ENCODE results near the gene PRORP. TPM values are rescaled to one million over a fixed set of nuclear protein-coding genes. Genes with fewer than 3 reads are reported as not detected.

The PRORP gene
- total RNA-seq, 6 experiments from 2014 or later, result 15.2 to 22.2 (median 19.7) TPM

- WGBS (ENCODE audit: insufficient coverage, low coverage, low lambda C conversion rate, missing lambda C conversion rate), result 100% methylated on average over 1 of the region's 1 CpG
- Histone ChIP-seq H3K9me3 (no peaks in the 10 kb centered on the region), H3K27ac (no peak overlapping the region), H3K4me3 (no peak overlapping the region), H3K27me3 (no peaks in the 10 kb centered on the region), H3K36me3 (no peaks in the 10 kb centered on the region), H3K4me1 (peaks cover 0 to 12% (median 0%) of the 10 kb centered on the region in 4 donors)
- DNase-seq (no peak), ATAC-seq (no peak)
- intact Hi-C loops (cut with DNase I), result no loop called here
- TF ChIP-seq POLR2A (IDR thresholded peaks at IDR 0.05), result no peak
- TF ChIP-seq CTCF (IDR thresholded peaks at IDR 0.05), result no peak
Observed at GRCh38 chr14:35163384-35163783, 41.0 kb downstream of the PRORP start.

GRCh38 chr14:35164849-35165248 is 42.5 kb downstream of the PRORP start:
- WGBS (ENCODE audit: insufficient coverage, low coverage, low lambda C conversion rate, missing lambda C conversion rate), result 79% methylated on average over 5 of the region's 5 CpGs
- TF ChIP-seq POLR2A (IDR thresholded peaks at IDR 0.05) (no peak), CTCF (IDR thresholded peaks at IDR 0.05) (no peak)
- H3K27ac ChIP-seq, result no peak overlapping the region
- no peaks in the 10 kb centered on the region for H3K36me3 ChIP-seq
- H3K27me3 ChIP-seq, result no peaks in the 10 kb centered on the region
- no peak overlapping the region for H3K4me3 ChIP-seq
- peaks cover 0 to 4% (median 0%) of the 10 kb centered on the region in 4 donors for H3K4me1 ChIP-seq
- no peaks in the 10 kb centered on the region for H3K9me3 ChIP-seq
- intact Hi-C loops (cut with DNase I), result no loop called here
- no peak for ATAC-seq
- DNase-seq, result no peak

- no peaks in the 10 kb centered on the region for H3K27me3 ChIP-seq
- no peak overlapping the region for H3K4me3 ChIP-seq
- DNase-seq, result no peak
- no peaks in the 10 kb centered on the region for H3K4me1 ChIP-seq
- TF ChIP-seq CTCF (IDR thresholded peaks at IDR 0.05), result no peak
- TF ChIP-seq POLR2A (IDR thresholded peaks at IDR 0.05), result no peak
- no peaks in the 10 kb centered on the region for H3K36me3 ChIP-seq
- H3K9me3 ChIP-seq, result no peaks in the 10 kb centered on the region
- WGBS (ENCODE audit: insufficient coverage, low coverage, low lambda C conversion rate, missing lambda C conversion rate), result 93% methylated on average over 3 of the region's 3 CpGs
- H3K27ac ChIP-seq, result no peak overlapping the region
- intact Hi-C loops (cut with DNase I), result no loop called here
- ATAC-seq, result no peak
Observed at GRCh38 chr14:35167496-35167895, 45.1 kb downstream of the PRORP start.

Other genes starting within 250 kb of the PRORP start
- 10 to 100 TPM in 5 of 6 experiments, 1 to 10 TPM in 1; 6.6 to 19.4 (median 14.3) TPM for gene BAZ1A, start 247.2 kb upstream of the PRORP start, total RNA-seq
- gene SRP54, start 139.6 kb upstream of the PRORP start, total RNA-seq, result 10 to 100 TPM; 35.1 to 46.7 (median 41.0) TPM
- 10 to 100 TPM; 44.2 to 48.4 (median 47.2) TPM for gene FAM177A1, start 76.3 kb upstream of the PRORP start, total RNA-seq
- gene PPP2R3C, start 562 bp upstream of the PRORP start, total RNA-seq, result 10 to 100 TPM in 2 of 6 experiments, 1 to 10 TPM in 4; 6.8 to 15.6 (median 9.4) TPM
- 100 to 1,000 TPM in 1 of 6 experiments, 10 to 100 TPM in 5; 66.9 to 122 (median 81.1) TPM for gene PSMA6, start 169.8 kb downstream of the PRORP start, total RNA-seq

Data from right lobe of liver (tissue), 6 donors.